Bronchial epithelial cell (primary cell): ENCODE measurements around the gene ANO3. TPM values are rescaled to one million over a fixed set of nuclear protein-coding genes. Genes with fewer than 3 reads are reported as not detected.
A peak's percentile ranks its signal among the peaks of the same experiment; 100 is the strongest.

Experiments used
- DNase-seq: peaks from one replicate; pipeline ENCODE4 v3.0.0-alpha.2; 2010; ENCODE audit warnings: low read depth
- FAIRE-seq: peaks from 2 replicates; lab custom pipeline; 2011; peaks lifted over from hg19 to GRCh38; lab: Jason Lieb, UNC
- H3K27me3 ChIP-seq: 2 replicates; pipeline ENCODE4 v1.5.1; 2011; ENCODE audit warnings: low read length; ENCODE audit not compliant: control insufficient read depth, insufficient read depth
- H3K36me3 ChIP-seq: 2 replicates; pipeline ENCODE4 v1.5.1; 2011; ENCODE audit warnings: low read length; ENCODE audit not compliant: control insufficient read depth, insufficient read depth
- H3K4me3 ChIP-seq: 2 replicates; pipeline ENCODE4 v1.5.1; 2011; ENCODE audit warnings: mild to moderate bottlenecking, low read depth, low read length, control low read depth
- CTCF ChIP-seq: IDR thresholded peaks from 2 replicates; pipeline ENCODE4 v1.5.1; 2011; ENCODE audit warnings: mild to moderate bottlenecking, moderate library complexity, low read length, control low read depth, inconsistent platforms; ENCODE audit not compliant: insufficient read depth, severe bottlenecking
- total RNA-seq: library from RNA; depleted of rRNA; stranded (reverse); fragments of >200 nt; gene quantifications from 2 replicates; pipeline ENCODE4 v1.2.1, GENCODE V29; 2014

ANO3 gene
- under 0.01 TPM in 2 replicates for total RNA-seq

DNA sequence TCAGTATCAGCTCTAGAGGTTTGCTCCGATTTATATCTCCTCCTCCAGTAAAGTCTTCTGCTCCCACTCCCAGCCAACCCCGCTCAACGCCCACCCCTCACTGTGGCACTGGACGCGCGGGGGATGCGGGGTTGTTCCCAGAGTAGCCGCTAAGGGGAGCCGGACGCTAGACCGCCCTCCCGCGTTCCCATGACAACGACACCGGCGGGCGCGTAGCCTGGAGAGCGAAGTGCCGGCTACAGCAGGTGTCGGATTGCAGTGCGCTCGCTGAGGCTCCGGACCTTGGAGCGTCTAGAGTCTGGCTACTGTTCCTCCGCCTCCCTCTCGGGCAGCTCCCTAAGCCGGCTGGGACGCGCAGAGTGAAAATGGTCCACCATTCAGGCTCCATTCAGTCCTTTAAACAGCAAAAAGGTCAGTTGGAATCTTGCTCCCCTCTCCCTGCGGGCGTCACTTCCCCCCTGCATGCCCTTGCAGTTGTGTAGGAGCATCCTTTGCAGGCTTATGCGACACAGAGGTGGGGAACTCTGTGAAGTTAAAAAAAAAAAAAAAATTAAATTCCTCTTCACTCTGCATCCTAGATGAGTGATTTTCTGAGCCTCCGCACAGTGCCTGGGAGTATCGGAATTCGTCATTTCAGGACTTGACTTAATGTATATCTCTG, at the start of gene ANO3:
TSS of gene ANO3 (plus strand) at position 220 of the 661 bp plus-strand sequence. CDS start at position 366, 146 bp downstream.
- peaks cover 6% of the 10 kb centered on the region for H3K27me3 ChIP-seq
- FAIRE-seq (no peak), DNase-seq (peak; percentile 23)
- H3K4me3 ChIP-seq = no peak within 1 kb of the TSS
- peak; percentile 39 for TF ChIP-seq CTCF
- no peaks in the 10 kb centered on the region for H3K36me3 ChIP-seq

DNA sequence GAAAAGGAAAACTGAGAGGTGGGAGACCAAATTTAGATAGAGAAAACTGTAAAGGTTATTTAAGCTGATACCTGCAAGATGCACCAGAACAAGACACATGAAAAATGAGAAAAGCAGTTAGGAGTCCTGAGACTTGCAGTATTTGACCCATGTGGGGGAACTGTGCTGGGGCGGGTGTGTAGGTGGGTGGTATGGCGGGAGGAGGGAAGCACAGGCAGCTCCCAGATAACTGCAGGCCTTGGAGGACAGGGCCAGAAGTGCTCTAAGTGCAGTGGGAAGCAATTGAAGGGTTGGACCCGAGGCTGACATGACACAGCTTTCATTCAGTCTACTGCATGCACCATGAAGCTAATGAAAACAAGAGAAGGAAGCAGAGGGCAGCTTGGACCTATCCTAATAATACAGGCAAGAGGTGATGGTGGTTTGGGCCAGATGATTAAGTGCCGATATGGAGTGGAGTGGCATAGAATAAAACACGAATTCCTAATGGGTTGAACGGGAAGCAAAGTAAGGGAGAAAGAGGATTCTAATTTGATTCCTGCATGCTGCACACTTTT, 48.0 kb upstream of the ANO3 start:
- TF ChIP-seq CTCF = no peak
- no peaks in the 10 kb centered on the region for H3K36me3 ChIP-seq
- DNase-seq (no peak), FAIRE-seq (no peak)
- no peaks in the 10 kb centered on the region for H3K27me3 ChIP-seq
- H3K4me3 ChIP-seq = no peak overlapping the region

DNA sequence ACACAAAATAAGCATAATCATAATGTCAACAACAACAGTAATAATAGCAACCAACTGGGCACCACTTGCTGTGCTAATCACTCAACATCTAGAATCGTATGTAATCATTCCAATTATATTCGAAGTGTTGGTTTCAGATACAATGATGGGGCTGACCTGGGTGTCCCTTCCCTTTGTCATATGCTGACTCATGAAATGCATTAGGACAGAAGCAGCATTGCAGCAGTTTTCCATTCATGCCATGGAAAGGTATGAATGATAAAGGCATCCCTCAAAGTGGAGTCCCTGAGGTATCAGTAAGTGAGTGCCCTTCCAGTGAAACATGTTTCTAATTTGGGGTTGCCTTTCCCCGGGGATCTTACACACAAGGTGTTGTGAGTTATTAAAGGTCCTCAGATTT, 46.3 kb upstream of the ANO3 start:
- FAIRE-seq = no peak
- no peaks in the 10 kb centered on the region for H3K27me3 ChIP-seq

GRCh38 chr11:26286472-26287066, 45.4 kb upstream of the ANO3 start:
- Histone ChIP-seq H3K36me3 (no peaks in the 10 kb centered on the region), H3K4me3 (no peak overlapping the region), H3K27me3 (no peaks in the 10 kb centered on the region)
- FAIRE-seq = no peak
- peak; percentile 38 for TF ChIP-seq CTCF
- peak; percentile 21 for DNase-seq

More for the DNA sequence above, 46.3 kb upstream of the ANO3 start:
- no peak for TF ChIP-seq CTCF
- Histone ChIP-seq H3K4me3 (no peak overlapping the region), H3K36me3 (no peaks in the 10 kb centered on the region)
- DNase-seq = no peak

DNA sequence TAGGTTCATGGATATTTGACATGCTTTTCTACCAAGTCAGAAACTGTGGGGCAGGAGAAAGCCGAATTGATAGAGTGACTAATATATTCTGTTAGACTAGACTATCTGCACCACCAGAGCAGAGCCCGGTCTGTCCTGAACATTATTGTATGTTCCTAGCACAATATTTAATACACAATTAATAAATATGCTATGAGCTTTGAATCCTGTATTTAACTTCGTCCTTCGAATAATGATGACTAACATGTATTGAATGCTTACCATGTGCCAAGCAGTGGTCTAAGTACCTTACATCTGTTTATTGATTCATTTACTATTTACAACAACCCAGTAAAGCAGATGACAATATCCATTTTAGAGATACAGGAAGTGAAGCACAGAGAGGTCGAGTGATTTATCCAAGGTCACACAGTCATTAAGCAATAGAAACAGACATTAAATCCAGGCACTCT, 44.8 kb upstream of the ANO3 start:
- TF ChIP-seq CTCF = no peak
- DNase-seq = peak; percentile 25
- Histone ChIP-seq H3K27me3 (no peaks in the 10 kb centered on the region), H3K4me3 (no peak overlapping the region), H3K36me3 (no peaks in the 10 kb centered on the region)
- FAIRE-seq = no peak
